Bronchial epithelial cell (primary cell): Measurements from ENCODE around the gene COL13A1. TPM values are rescaled to one million over a fixed set of nuclear protein-coding genes. Genes with fewer than 3 reads are reported as not detected.

ENCODE experiments used
- DNase-seq: peaks from one replicate; pipeline ENCODE4 v3.0.0-alpha.2; 2010; ENCODE audit warnings: low read depth
- FAIRE-seq: peaks from 2 replicates; lab custom pipeline; 2011; peaks lifted over from hg19 to GRCh38; lab: Jason Lieb, UNC
- H3K27me3 ChIP-seq: 2 replicates; pipeline ENCODE4 v1.5.1; 2011; ENCODE audit warnings: low read length; ENCODE audit not compliant: control insufficient read depth, insufficient read depth
- H3K36me3 ChIP-seq: 2 replicates; pipeline ENCODE4 v1.5.1; 2011; ENCODE audit warnings: low read length; ENCODE audit not compliant: control insufficient read depth, insufficient read depth
- H3K4me3 ChIP-seq: 2 replicates; pipeline ENCODE4 v1.5.1; 2011; ENCODE audit warnings: mild to moderate bottlenecking, low read depth, low read length, control low read depth
- CTCF ChIP-seq: IDR thresholded peaks from 2 replicates; pipeline ENCODE4 v1.5.1; 2011; ENCODE audit warnings: mild to moderate bottlenecking, moderate library complexity, low read length, control low read depth, inconsistent platforms; ENCODE audit not compliant: insufficient read depth, severe bottlenecking
- total RNA-seq: library from RNA; depleted of rRNA; stranded (reverse); fragments of >200 nt; gene quantifications from 2 replicates; pipeline ENCODE4 v1.2.1, GENCODE V29; 2014

Gene COL13A1
- total RNA-seq, 1 donor from 2014 or later = under 0.01 TPM

DNA sequence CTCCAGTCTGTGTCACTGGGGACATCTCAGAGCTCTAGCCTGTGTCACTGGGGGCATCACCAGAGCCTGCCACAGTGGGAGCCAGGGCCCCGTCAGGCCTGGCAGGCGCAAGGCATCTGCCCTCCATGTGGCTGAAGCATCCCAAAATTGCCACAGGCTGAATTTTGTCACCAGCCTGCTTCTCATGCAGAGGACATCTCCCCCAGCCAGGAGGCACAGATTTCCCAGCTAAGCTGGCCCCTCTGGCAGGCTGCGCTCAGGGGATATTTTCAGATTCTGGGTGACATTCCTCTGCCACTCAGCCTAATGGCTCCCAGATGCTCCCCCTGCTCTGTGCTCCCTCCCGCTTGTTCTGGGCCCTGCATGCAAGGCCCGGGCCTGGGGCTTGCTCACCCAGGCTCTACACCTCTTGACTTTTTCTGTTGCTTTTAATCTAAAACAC lies 64.6 kb downstream of the COL13A1 start:
- no peak for TF ChIP-seq CTCF
- H3K4me3 ChIP-seq = no peak overlapping the region
- no peaks in the 10 kb centered on the region for H3K36me3 ChIP-seq
- no peak for FAIRE-seq
- DNase-seq = no peak
- H3K27me3 ChIP-seq = no peaks in the 10 kb centered on the region

- FAIRE-seq = no peak
- no peak overlapping the region for H3K4me3 ChIP-seq
- DNase-seq = peak; percentile 37
- no peaks in the 10 kb centered on the region for H3K36me3 ChIP-seq
- TF ChIP-seq CTCF = no peak
- no peaks in the 10 kb centered on the region for H3K27me3 ChIP-seq
Measured at GRCh38 chr10:69866688-69867461, 65.2 kb downstream of the COL13A1 start.

- Histone ChIP-seq H3K36me3 (no peaks in the 10 kb centered on the region), H3K27me3 (no peaks in the 10 kb centered on the region), H3K4me3 (no peak overlapping the region)
- TF ChIP-seq CTCF = no peak
- no peak for DNase-seq
- FAIRE-seq = no peak
Measured at GRCh38 chr10:69867699-69868558, 66.2 kb downstream of the COL13A1 start.

DNA sequence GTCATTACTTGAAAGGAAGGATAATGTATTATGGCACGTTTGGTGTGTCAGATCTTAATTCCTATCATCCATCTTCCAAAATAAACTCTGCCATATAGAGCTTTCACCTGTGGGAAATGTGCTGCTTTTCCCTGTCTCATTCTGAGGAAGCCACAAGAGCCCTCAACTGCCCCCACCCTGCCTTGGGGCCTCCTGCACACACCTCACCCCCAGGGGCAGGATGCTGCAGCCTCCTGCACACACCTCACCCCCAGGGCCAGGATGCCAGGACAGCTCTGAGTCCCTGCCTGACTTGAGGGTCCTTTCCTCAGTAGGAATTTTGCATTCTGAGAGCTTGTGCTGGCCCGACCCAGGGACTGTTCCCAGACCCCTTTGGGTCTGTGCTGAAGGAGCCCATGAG lies 67.1 kb downstream of the COL13A1 start:
- H3K4me3 ChIP-seq = no peak overlapping the region
- DNase-seq (no peak), FAIRE-seq (no peak)
- H3K27me3 ChIP-seq = no peaks in the 10 kb centered on the region
- no peaks in the 10 kb centered on the region for H3K36me3 ChIP-seq
- no peak for TF ChIP-seq CTCF

DNA sequence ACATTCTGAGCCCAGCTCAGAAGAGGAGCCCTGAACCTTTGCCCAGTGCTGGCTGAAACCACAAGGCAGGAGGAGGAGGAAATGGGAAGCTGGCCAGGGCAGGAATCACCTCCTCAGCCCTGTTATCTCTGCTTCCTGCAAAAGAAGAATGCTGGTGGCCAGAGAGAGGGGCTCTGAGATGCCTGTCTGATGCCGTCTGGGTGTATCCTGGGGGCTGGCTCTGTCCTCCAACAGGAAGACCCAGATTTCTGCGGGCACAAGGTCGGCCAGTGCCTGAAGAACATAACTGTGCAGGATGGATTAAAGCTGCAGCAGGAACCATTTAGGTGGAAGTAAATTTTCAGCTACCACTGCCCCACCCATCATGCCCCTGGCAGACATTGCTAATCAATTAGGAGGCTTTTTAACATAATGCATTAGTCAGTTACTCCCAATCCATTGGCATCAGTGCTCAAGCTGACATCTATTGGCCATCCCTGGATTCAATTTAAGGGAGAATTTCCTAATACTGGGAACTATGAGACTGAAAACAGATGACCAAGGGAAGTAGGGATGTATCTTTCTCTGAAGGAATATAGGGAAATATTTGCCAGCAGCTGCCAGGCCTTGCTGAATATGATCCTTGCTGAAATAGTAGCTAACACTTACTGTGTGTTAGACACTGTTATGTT lies 67.7 kb downstream of the COL13A1 start:
- no peak for TF ChIP-seq CTCF
- FAIRE-seq = no peak
- DNase-seq = peak; percentile 40
- Histone ChIP-seq H3K27me3 (no peaks in the 10 kb centered on the region), H3K4me3 (no peak overlapping the region), H3K36me3 (no peaks in the 10 kb centered on the region)
